GM08714 (cell line): ENCODE data around the gene BMI1.

ENCODE experiments used
- H3K4me3 ChIP-seq: fragments of 200-500 bp; sonication (Bioruptor generic); 2 replicates; pipeline ENCODE4 v1.5.1; 2014; ENCODE audit warnings: mild to moderate bottlenecking, low read length, inconsistent platforms
- ZNF274 ChIP-seq: IDR thresholded peaks from 2 replicates; pipeline ENCODE4 v1.6.1; 2012; ENCODE audit warnings: mild to moderate bottlenecking, low read depth, low read length

The BMI1 gene

GRCh38 chr10:22364407-22365140, 43.7 kb downstream of the BMI1 start:
- TF ChIP-seq ZNF274 = no peak
- H3K4me3 ChIP-seq = no peak overlapping the region

- no peak overlapping the region for H3K4me3 ChIP-seq
- TF ChIP-seq ZNF274 = no peak
Observed at GRCh38 chr10:22365233-22365632, 44.3 kb downstream of the BMI1 start.

- TF ChIP-seq ZNF274 = no peak
- H3K4me3 ChIP-seq = no peak overlapping the region
Observed at GRCh38 chr10:22365644-22366434, 44.9 kb downstream of the BMI1 start.

GRCh38 chr10:22366435-22366703, 45.5 kb downstream of the BMI1 start:
- no peak for TF ChIP-seq ZNF274
- no peak overlapping the region for H3K4me3 ChIP-seq

GRCh38 chr10:22366771-22367170, 45.9 kb downstream of the BMI1 start:
- no peak overlapping the region for H3K4me3 ChIP-seq
- TF ChIP-seq ZNF274 = no peak

GRCh38 chr10:22367471-22367870, 46.6 kb downstream of the BMI1 start:
- no peak for TF ChIP-seq ZNF274
- H3K4me3 ChIP-seq = no peak overlapping the region

- no peak overlapping the region for H3K4me3 ChIP-seq
- TF ChIP-seq ZNF274 = no peak
Observed at GRCh38 chr10:22368402-22368801, 47.5 kb downstream of the BMI1 start.

GRCh38 chr10:22368981-22369380, 48.1 kb downstream of the BMI1 start:
- no peak overlapping the region for H3K4me3 ChIP-seq
- no peak for TF ChIP-seq ZNF274

- no peak overlapping the region for H3K4me3 ChIP-seq
- no peak for TF ChIP-seq ZNF274
Observed at GRCh38 chr10:22369434-22370072, 48.7 kb downstream of the BMI1 start.

- no peak for TF ChIP-seq ZNF274
- H3K4me3 ChIP-seq = no peak overlapping the region
Observed at GRCh38 chr10:22370320-22370719, 49.4 kb downstream of the BMI1 start.

GRCh38 chr10:22372298-22372697, 51.4 kb downstream of the BMI1 start:
- TF ChIP-seq ZNF274 = no peak
- H3K4me3 ChIP-seq = no peak overlapping the region

- H3K4me3 ChIP-seq = no peak overlapping the region
- no peak for TF ChIP-seq ZNF274
Observed at GRCh38 chr10:22372917-22373316, 52.0 kb downstream of the BMI1 start.

- H3K4me3 ChIP-seq = no peak overlapping the region
- no peak for TF ChIP-seq ZNF274
Observed at GRCh38 chr10:22374489-22375126, 53.7 kb downstream of the BMI1 start.

GRCh38 chr10:22379059-22379458, 58.2 kb downstream of the BMI1 start:
- no peak overlapping the region for H3K4me3 ChIP-seq
- TF ChIP-seq ZNF274 = no peak
